Keratinocyte (primary cell): ENCODE measurements around the gene NPTXR. TPM values are rescaled to one million over a fixed set of nuclear protein-coding genes. Genes with fewer than 3 reads are reported as not detected.

Source experiments
- DNase-seq: peaks from one replicate; pipeline ENCODE4 v3.0.0-alpha.2; 2011; ENCODE audit warnings: low read depth, missing footprints, low spot score
- FAIRE-seq: peaks from 2 replicates; lab custom pipeline; 2011; peaks lifted over from hg19 to GRCh38; lab: Jason Lieb, UNC
- H2AFZ ChIP-seq: 2 replicates; pipeline ENCODE4 v1.6.0; 2012; ENCODE audit warnings: low read length, control low read depth, inconsistent platforms; ENCODE audit not compliant: control insufficient read depth
- H3K27ac ChIP-seq: 2 replicates; pipeline ENCODE4 v1.5.1; 2011; ENCODE audit warnings: low read length; ENCODE audit not compliant: control insufficient read depth, insufficient read depth
- H3K27me3 ChIP-seq: 3 replicates; pipeline ENCODE4 v1.6.0; 2011; ENCODE audit warnings: low read length; ENCODE audit not compliant: control insufficient read depth, insufficient read depth; ENCODE audit errors: extremely low read depth
- H3K36me3 ChIP-seq, 2 experiments: 2 replicates in 1 of 2; 3 replicates in 1 of 2; pipeline ENCODE4 v1.5.1; 2011; ENCODE audit warnings: low read length in 2 of 2, mild to moderate bottlenecking in 1 of 2; ENCODE audit not compliant: control insufficient read depth in 2 of 2, insufficient read depth in 2 of 2; ENCODE audit errors: extremely low read depth in 1 of 2
- H3K4me1 ChIP-seq: 3 replicates; pipeline ENCODE4 v1.5.1; 2011; ENCODE audit warnings: low read length; ENCODE audit not compliant: control insufficient read depth, insufficient read depth; ENCODE audit errors: extremely low read depth
- H3K4me2 ChIP-seq: 3 replicates; pipeline ENCODE4 v1.6.0; 2011; ENCODE audit warnings: low read depth, low read length; ENCODE audit not compliant: control insufficient read depth, insufficient read depth; ENCODE audit errors: extremely low read depth
- H3K4me3 ChIP-seq, 3 experiments: fragments of 200-600 bp in 1 of 3; sonication (generic) in 1 of 3; 2 replicates in 2 of 3; 3 replicates in 1 of 3; pipeline ENCODE4 v1.5.1; 2011 to 2016; ENCODE audit warnings: low read length in 3 of 3, mild to moderate bottlenecking in 3 of 3, control low read depth in 2 of 3, inconsistent platforms in 1 of 3, low read depth in 1 of 3, mixed read lengths in 1 of 3, mixed run types in 1 of 3, moderate library complexity in 1 of 3; ENCODE audit not compliant: control insufficient read depth in 2 of 3, insufficient read depth in 2 of 3; ENCODE audit errors: extremely low read depth in 1 of 3
- H3K79me2 ChIP-seq: 2 replicates; pipeline ENCODE4 v1.6.0; 2012; ENCODE audit warnings: low read length; ENCODE audit not compliant: control insufficient read depth, insufficient read depth
- H3K9ac ChIP-seq: 3 replicates; pipeline ENCODE4 v1.6.0; 2011; ENCODE audit warnings: low read length; ENCODE audit not compliant: control insufficient read depth, insufficient read depth; ENCODE audit errors: extremely low read depth
- H3K9me1 ChIP-seq: 3 replicates; pipeline ENCODE4 v1.6.0; 2011; ENCODE audit warnings: low read length; ENCODE audit not compliant: control insufficient read depth, insufficient read depth; ENCODE audit errors: extremely low read depth
- H3K9me3 ChIP-seq: 2 replicates; pipeline ENCODE4 v1.5.1; 2012; ENCODE audit warnings: low read depth, low read length; ENCODE audit not compliant: control insufficient read depth
- H4K20me1 ChIP-seq: 3 replicates; pipeline ENCODE4 v1.6.0; 2011; ENCODE audit warnings: low read length; ENCODE audit not compliant: control insufficient read depth, insufficient read depth; ENCODE audit errors: extremely low read depth
- CTCF ChIP-seq, 3 experiments: IDR thresholded peaks in 1 of 3; conservative IDR thresholded peaks in 1 of 3; optimal IDR thresholded peaks in 1 of 3; 2 replicates in 2 of 3; 3 replicates in 1 of 3; pipeline versions ENCODE3 to v1.5.1; 2011; ENCODE audit warnings: low read length in 3 of 3, mild to moderate bottlenecking in 3 of 3, moderate library complexity in 2 of 3, control low read depth in 1 of 3, inconsistent platforms in 1 of 3; ENCODE audit not compliant: insufficient read depth in 2 of 3; ENCODE audit errors: extremely low read depth in 1 of 3
- EZH2 ChIP-seq: IDR thresholded peaks from one replicate; pipeline ENCODE4 v1.6.1; 2012; ENCODE audit warnings: inconsistent platforms, mild to moderate bottlenecking, low read length, moderate library complexity
- dilution Hi-C: fragments of 300-500 bp; cut with MboI; formaldehyde crosslinking; loops from one replicate; pipeline ENCODE4 v1.7.0; 2020; ENCODE audit warnings: low sequenced_read_pairs; ENCODE audit not compliant: extremely low pct_ligation_motif_present
- polyA plus RNA-seq, 5 experiments: library from polyadenylated mRNA; depleted of rRNA in 3 of 5; stranded (reverse) in 3 of 5; stranded (forward) in 1 of 5; unstranded in 1 of 5; fragments of >200 nt; gene quantifications; 1 replicate in 1 of 5; 2 replicates in 3 of 5; 3 replicates in 1 of 5; pipeline versions ENCODE4 v1.2.1 to v1.2.3, GENCODE V29; 2011 to 2012; ENCODE audit warnings: missing spikeins in 2 of 5, low read depth in 1 of 5, low replicate concordance in 1 of 5

The NPTXR gene
- polyA plus RNA-seq, 1 donor (not counting 4 experiments of a cell fraction or from before 2014, with no cell fraction given), result 0.03 TPM

- dilution Hi-C loops, result no loop called here
- no peak for DNase-seq
- Histone ChIP-seq H3K4me3 (no peak overlapping the region), H3K9me3 (no peaks in the 10 kb centered on the region), H3K9me1 (no peaks in the 10 kb centered on the region), H3K79me2 (no peaks in the 10 kb centered on the region), H3K27ac (no peak overlapping the region), H2AFZ (no peak overlapping the region), H3K27me3 (no peaks in the 10 kb centered on the region), H3K4me1 (no peaks in the 10 kb centered on the region), H3K4me2 (no peak overlapping the region), H3K36me3 (no peaks in the 10 kb centered on the region), H3K9ac (no peak overlapping the region), H4K20me1 (peaks cover 12% of the 10 kb centered on the region)
- no peak for FAIRE-seq
- TF ChIP-seq CTCF (optimal IDR thresholded peaks at IDR 0.05 in 1 of 3, IDR thresholded peaks at IDR 0.05 in 1 of 3, conservative IDR thresholded peaks at IDR 0.05 in 1 of 3; ENCODE audit: extremely low read depth in 1 of 3, insufficient read depth in 2 of 3, low read length in 3 of 3), result no peak
- no peak for TF ChIP-seq EZH2
Measured at GRCh38 chr22:38826386-38826785, 17.4 kb downstream of the NPTXR start.

GRCh38 chr22:38824585-38824984 lies 19.2 kb downstream of the NPTXR start:
- no peak overlapping the region for H3K4me3 ChIP-seq
- no peak overlapping the region for H2AFZ ChIP-seq
- no peak overlapping the region for H3K4me2 ChIP-seq
- no peaks in the 10 kb centered on the region for H3K9me1 ChIP-seq
- H3K9me3 ChIP-seq, result no peaks in the 10 kb centered on the region
- no peak overlapping the region for H3K27ac ChIP-seq
- dilution Hi-C loops, result no loop called here
- no peaks in the 10 kb centered on the region for H3K36me3 ChIP-seq
- H3K4me1 ChIP-seq, result no peaks in the 10 kb centered on the region
- H3K27me3 ChIP-seq, result peaks cover 8% of the 10 kb centered on the region
- peaks cover 12% of the 10 kb centered on the region for H4K20me1 ChIP-seq
- FAIRE-seq (peak; percentile 74), DNase-seq (no peak)
- H3K79me2 ChIP-seq, result no peaks in the 10 kb centered on the region
- TF ChIP-seq CTCF (optimal IDR thresholded peaks at IDR 0.05 in 1 of 3, IDR thresholded peaks at IDR 0.05 in 1 of 3, conservative IDR thresholded peaks at IDR 0.05 in 1 of 3; ENCODE audit: extremely low read depth in 1 of 3, insufficient read depth in 2 of 3, low read length in 3 of 3) (peak; percentile 40 to 69 (median 66)), EZH2 (no peak)
- no peak overlapping the region for H3K9ac ChIP-seq
